ENCODE measurements around the gene MTMR6.
A peak's percentile ranks its signal among the peaks of the same experiment; 100 is the strongest.

MTMR6 gene

GRCh38 chr13:25268561-25268960 lies 18.7 kb downstream of the MTMR6 start:
- FAIRE-seq = no peak

- no peak for FAIRE-seq
These were observed 19.6 kb downstream of the MTMR6 start for GRCh38 chr13:25267715-25268114.

- no peak for FAIRE-seq
These were observed 20.6 kb downstream of the MTMR6 start for GRCh38 chr13:25266706-25267105.

GRCh38 chr13:25262261-25262660 lies 25.0 kb downstream of the MTMR6 start:
- FAIRE-seq = no peak

GRCh38 chr13:25253702-25254101 lies 33.6 kb downstream of the MTMR6 start:
- FAIRE-seq = no peak

- no peak for FAIRE-seq
These were observed 34.5 kb downstream of the MTMR6 start for GRCh38 chr13:25252752-25253151.

GRCh38 chr13:25252225-25252624 lies 35.1 kb downstream of the MTMR6 start:
- no peak for FAIRE-seq

GRCh38 chr13:25249001-25249543 lies 38.2 kb downstream of the MTMR6 start:
- peak; percentile 55 for FAIRE-seq

GRCh38 chr13:25248071-25248470 lies 39.2 kb downstream of the MTMR6 start:
- FAIRE-seq = peak; percentile 13

GRCh38 chr13:25247360-25247759 lies 39.9 kb downstream of the MTMR6 start:
- FAIRE-seq = no peak

- FAIRE-seq = no peak
These were observed 43.2 kb downstream of the MTMR6 start for GRCh38 chr13:25244123-25244522.

- no peak for FAIRE-seq
These were observed 44.3 kb downstream of the MTMR6 start for GRCh38 chr13:25242956-25243355.

- FAIRE-seq = no peak
These were observed 46.3 kb downstream of the MTMR6 start for GRCh38 chr13:25241007-25241406.

GRCh38 chr13:25237083-25237482 lies 50.2 kb downstream of the MTMR6 start:
- FAIRE-seq = no peak

- FAIRE-seq = no peak
These were observed 53.4 kb downstream of the MTMR6 start for GRCh38 chr13:25233861-25234260.

GRCh38 chr13:25232937-25233515 lies 54.3 kb downstream of the MTMR6 start:
- FAIRE-seq = peak; percentile 98

- FAIRE-seq = no peak
These were observed 55.8 kb downstream of the MTMR6 start for GRCh38 chr13:25231517-25231916.

GRCh38 chr13:25227690-25228089 lies 59.6 kb downstream of the MTMR6 start:
- no peak for FAIRE-seq

- FAIRE-seq = no peak
These were observed 61.3 kb downstream of the MTMR6 start for GRCh38 chr13:25225970-25226369.

GRCh38 chr13:25224151-25224550 lies 63.1 kb downstream of the MTMR6 start:
- no peak for FAIRE-seq

- FAIRE-seq = no peak
These were observed 64.5 kb downstream of the MTMR6 start for GRCh38 chr13:25222740-25223139.

GRCh38 chr13:25218019-25218418 lies 69.3 kb downstream of the MTMR6 start:
- no peak for FAIRE-seq

GRCh38 chr13:25217023-25217885 lies 70.0 kb downstream of the MTMR6 start:
- FAIRE-seq = no peak

GRCh38 chr13:25215253-25215575 lies 72.1 kb downstream of the MTMR6 start:
- FAIRE-seq = no peak

All from islet of Langerhans (tissue), 1 donor.